ENCODE data around the gene YTHDF1. TPM values are rescaled to one million over a fixed set of nuclear protein-coding genes. Genes with fewer than 3 reads are reported as not detected.

YTHDF1 gene
- total RNA-seq, 1 donor from 2014 or later: 36.1 TPM

MicroRNAs encoded within 50 kb of the gene (microRNA counts, 767-probe panel; counts per million panel counts)
- microRNA hsa-miR-124-3p: not detected
- not detected for microRNA hsa-miR-3196

Small RNAs within 50 kb of the gene (microRNA-seq; reads per million reads assigned to microRNA genes)
- gene MIR124-3: not detected
- not detected for gene MIR3196

Other genes with a start within 250 kb of the YTHDF1 start
- not detected in 2 replicates for gene BHLHE23, start 209.2 kb downstream of the YTHDF1 start, total RNA-seq
- gene BIRC7, start 19.8 kb upstream of the YTHDF1 start, total RNA-seq: not detected in 2 replicates
- gene NKAIN4, start 38.3 kb upstream of the YTHDF1 start, total RNA-seq: not detected in 2 replicates
- gene ARFGAP1, start 56.7 kb upstream of the YTHDF1 start, total RNA-seq: 83.8 and 96.3 TPM in 2 replicates
- 0.05 and 0.21 TPM in 2 replicates for gene COL20A1, start 77.1 kb upstream of the YTHDF1 start, total RNA-seq
- gene CHRNA4, start 145.2 kb upstream of the YTHDF1 start, total RNA-seq: not detected in 2 replicates

Data from myocyte (in vitro differentiated cells).